Left kidney (tissue), 2 donors: ENCODE measurements around the gene DACT2. TPM values are rescaled to one million over a fixed set of nuclear protein-coding genes. Genes with fewer than 3 reads are reported as not detected.

ENCODE experiments used
- DNase-seq: peaks from one replicate; pipeline ENCODE4 v3.0.0-alpha.2; 2013
- polyA plus RNA-seq: library from polyadenylated mRNA; unstranded; fragments of 120-200 nt; gene quantifications from one replicate; pipeline ENCODE4 v1.2.1, GENCODE V29; 2013; ENCODE audit not compliant: insufficient read length

The DACT2 gene
- polyA plus RNA-seq, 1 donor: 19.3 TPM

DNA sequence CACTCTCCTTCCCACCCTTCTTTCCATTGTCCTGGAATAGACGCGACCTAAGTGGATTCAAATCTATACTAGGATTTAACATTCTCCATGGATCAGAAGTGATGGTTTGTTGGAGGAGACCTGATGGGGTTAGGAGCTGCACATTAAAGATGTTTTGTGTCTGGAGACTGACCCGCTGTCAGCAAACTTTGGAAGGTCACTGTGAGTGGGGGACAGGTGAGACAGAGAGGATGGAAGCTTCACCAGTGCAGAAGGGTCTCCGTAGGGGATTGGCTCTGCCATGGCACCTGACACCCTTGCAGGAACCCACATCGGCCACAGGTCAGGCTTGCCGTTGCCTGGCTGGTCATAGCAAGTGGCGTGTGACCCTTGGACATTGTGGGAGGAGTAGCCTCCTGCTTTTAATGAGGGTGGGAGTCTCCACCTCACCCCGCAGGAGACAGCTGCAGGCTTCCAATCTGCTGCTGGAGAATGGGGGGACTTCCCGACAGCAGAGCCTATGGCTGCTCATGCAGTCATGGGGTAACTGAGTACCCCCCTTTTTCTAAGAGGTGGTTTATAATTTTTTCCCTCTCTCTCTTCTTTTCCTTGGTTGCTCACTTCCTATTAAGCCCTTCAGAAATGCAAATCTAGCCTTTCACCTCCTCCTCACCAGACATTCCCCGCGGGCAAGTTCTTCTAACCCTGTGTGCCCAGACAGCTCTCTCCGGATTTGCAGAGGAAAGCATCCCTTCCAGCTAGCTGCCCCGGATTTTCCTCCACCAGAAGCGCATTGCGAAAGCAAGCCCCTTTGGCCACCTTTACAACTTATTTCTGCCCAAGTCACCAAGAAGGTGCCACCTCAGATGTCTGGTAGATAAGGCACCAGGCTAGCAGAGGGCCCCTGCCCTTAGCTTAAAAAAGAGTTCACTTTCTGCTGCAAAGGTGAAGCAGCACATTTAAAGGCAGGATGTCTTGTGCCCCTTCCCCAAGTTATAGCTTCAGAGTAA lies 53.5 kb downstream of the DACT2 start:
- no peak for DNase-seq

DNA sequence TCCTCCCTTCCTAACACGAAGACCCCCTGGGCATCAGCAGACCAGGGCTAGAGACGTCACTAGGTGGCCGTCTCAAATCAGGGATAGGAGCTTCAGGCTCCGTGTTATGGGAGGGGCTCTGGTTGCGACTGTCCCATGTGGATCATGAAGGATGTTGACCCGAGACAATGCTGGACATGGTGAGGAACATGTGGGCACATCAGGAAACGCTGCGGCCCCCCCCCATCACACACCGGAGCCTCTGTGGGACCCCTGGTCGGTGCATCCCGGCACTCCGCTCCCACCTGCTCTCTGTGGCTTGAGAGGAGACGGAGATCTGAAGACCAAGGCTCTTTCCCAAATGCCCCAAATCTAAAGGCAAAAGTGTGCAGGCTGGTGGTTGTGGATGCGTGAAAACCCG lies 54.2 kb downstream of the DACT2 start:
- no peak for DNase-seq

DNA sequence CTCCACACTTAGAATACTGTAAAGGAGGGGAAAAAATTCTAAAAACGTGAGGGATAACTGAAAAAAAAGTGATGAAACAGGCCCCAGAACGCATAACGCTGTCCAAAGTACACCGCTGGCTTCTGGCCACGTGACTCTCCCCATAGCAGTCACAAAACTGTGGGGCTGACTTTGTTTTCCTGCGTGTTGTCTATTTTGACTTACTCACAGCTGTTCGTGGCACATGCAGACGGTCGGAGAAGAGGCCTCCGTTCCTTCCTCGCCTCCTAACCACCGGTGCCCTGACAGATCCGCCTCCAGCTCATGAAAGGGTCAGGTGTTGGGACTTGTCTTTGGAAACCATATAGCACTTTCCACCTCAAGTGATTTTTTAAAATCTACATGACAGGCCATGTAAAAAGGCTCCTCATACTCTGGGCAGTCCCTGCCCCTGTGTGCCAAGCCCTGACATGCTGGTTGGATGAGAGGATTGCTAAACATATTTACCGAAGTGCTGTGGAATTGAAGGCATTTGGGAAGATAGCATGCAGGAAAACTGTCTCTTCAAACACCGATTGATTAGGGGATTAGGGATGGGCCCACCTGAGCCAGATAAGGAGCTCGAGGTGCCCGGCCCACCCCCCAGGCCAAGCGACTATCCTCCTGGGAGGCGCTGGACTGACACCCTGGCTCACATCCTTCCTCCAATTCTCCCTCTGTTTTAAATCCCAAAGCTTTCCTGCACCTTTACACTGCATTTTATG lies 54.8 kb downstream of the DACT2 start:
- no peak for DNase-seq

DNA sequence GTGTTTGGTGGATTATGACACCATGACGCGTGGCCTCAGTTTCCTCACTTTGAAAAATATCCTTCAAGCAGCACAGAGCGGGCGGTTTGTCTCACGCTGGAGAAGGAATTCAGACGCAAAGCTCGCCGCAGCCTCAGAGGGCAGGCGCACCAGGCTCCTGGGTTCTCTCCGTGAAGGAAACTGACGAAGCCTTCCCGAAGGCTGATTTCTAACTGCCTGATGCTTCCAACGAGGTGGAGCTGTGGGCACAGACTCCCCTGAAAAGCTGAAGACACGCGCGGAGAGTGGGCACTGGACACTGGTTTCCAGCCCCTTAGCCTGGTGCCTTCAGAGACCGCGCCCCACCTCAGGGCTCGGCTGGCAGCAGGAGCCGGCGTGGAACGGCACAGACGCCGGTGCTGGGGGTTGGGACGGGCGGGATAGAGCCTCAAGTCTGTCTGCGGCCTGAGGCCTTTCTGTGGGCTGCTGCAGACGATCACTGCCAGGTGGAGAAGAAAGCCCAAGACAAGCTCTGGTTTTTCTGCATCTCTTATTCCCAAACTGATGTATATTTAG lies 56.1 kb downstream of the DACT2 start:
- DNase-seq: no peak

DNA sequence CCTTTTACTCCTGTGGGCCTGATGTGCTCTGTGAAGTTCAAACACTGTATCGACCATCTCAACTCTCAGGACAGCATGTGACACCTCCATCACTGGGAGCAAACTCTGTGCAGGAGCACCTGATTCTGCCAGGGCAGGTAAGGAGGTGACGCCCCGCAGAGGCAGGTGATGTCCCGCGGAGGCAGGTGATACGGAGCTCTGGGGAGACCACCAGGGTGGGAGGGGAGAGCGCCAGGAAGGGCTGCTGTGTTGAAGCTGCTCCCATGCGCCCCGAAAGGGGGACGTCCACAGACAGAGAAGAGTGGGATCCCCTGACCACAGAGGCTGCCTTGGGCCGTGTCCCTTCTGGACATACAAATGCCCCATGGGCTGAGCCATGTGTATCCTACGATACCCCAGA lies 58.3 kb downstream of the DACT2 start:
- no peak for DNase-seq

DNA sequence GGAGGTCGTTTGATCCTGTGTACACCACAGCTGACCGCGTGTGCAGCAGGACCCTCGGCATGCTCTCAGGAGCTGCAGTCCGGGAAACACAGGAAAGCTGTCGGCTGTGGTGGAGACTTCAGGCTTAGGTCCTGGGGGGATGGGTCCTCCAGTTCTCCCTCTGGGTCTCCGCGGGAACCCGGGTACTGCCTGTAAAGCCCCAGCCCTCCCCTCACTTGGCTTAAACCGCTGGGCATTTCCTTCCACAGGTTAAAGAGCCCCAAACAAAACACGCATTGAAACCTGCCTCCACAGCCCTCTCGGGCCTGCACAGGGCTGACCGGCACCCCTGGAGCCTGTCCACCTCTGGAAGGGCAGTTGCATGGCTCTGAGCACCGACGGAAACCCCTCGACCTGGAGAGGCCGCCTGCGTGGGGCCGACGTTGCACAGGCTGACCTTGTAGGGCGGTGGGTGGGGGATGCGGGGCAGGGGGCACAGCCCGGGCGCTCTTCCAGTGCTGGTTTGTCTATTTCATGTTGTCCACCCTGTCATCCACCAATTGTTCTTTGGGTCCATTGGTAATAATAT lies 59.1 kb downstream of the DACT2 start:
- DNase-seq: no peak

DNA sequence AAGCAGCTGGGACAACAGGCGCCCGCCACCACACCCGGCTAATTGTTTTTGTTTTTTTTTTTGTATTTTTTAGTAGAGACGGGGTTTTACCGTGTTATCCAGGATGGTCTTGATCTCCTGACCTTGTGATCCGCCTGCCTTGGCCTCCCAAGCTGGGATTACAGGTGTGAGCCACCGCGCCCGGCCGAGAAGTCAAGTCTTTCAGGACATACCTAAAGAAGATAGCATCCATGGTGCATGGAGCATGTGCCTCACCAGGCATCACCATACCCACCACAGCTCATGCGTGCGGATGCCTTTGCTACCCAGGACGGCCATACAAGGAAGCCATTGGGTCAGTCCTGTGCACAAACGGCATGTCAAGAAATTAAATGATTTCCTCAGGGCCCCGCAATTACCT lies 60.8 kb downstream of the DACT2 start:
- DNase-seq: no peak

DNA sequence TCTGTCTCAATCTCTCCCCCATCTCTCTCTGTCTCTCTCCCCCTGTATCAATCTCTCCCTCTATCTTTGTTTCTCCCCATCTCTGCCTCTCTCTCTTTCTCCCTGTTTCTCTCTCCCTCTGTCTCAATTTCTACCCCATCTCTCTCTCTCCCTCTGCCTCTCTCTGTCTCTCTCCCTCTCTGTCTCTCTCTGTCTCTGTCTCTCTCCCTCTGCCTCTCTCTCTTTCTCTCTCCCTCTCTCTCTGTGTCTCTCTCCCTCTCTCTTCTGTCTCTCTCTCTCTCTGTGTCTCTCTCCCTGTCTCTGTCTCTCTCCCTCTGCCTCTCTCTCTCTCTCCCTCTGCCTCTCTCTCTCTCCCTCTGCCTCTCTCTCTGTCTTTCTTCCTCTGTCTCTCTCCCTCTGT lies 62.6 kb downstream of the DACT2 start:
- DNase-seq: no peak

Other genes with a start within 250 kb of the DACT2 start
- 25.1 TPM for gene FRMD1, start 240.6 kb downstream of the DACT2 start, polyA plus RNA-seq
- 20.5 TPM for gene SMOC2, start 121.4 kb upstream of the DACT2 start, polyA plus RNA-seq